ENCODE results near the gene MYH10. TPM values are rescaled to one million over a fixed set of nuclear protein-coding genes. Genes with fewer than 3 reads are reported as not detected.

The MYH10 gene
- total RNA-seq, 5 donors from 2014 or later (not counting 1 experiment from before 2014, with no cell fraction given), result 1.3 to 2.8 (median 2.1) TPM

DNA sequence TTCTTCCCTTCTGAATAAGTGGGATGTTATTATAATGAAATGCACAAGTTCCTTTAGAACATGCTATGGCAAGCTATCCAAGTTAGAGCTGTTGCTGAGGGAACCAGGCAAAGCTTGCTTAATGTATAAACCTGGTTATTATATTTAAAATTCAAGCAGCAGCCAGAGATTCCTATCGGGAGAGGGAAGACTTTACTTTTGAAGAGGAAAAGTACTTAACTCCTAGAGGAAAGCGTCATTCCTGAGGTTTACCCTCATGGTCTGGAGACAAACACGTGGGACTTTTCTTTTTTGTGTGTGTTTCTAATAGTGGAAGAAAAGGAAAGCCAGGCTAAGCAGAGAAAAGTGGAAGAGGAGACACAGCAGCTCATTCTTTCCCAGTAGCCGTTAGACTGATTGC is 39.9 kb upstream of the MYH10 start:
- H3K9me3 ChIP-seq, result no peaks in the 10 kb centered on the region

DNA sequence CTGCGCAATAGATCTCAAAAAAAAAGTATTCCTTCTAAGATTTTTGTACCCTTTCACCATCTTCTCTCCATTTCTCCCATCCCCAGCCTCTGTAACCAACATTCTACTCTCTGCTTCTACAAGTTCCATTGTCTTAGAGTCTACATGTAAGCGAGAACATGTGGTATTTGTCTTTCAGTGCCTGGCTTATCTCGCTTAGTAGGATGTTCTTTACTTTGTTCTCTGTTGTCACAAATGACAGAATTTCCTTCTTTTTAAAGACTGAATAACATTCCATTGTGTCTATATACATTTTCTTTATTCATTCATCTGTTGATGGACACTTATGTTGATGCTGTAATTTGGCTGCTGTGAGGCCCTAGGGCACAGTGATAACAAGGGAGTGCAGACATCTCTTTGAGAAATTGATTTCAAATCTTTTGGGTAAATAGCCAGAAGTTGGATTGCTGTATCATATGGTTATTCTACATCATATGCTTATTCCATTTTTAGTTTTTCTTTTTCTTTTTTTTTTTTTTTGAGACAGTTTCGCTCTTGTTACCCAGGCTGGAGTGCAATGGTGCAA is 37.7 kb upstream of the MYH10 start:
- Mint-ChIP-seq H3K27ac (no peak overlapping the region), H3K9me3 (no peaks in the 10 kb centered on the region), H3K36me3 (no peaks in the 10 kb centered on the region), H3K4me1 (no peaks in the 10 kb centered on the region), H3K4me3 (no peak overlapping the region), H3K27me3 (peaks cover 5 to 24% of the 10 kb centered on the region in 2 donors)
- ChIA-PET POLR2A (no interaction called here), CTCF (no interaction called here)
- Histone ChIP-seq H3K27me3 (replicated peaks in 1 of 2; ENCODE audit: control insufficient read depth in 2 of 2, extremely low read depth in 1 of 2, insufficient read depth in 2 of 2, low read length in 1 of 2) (peaks cover 0 to 4% of the 10 kb centered on the region in 2 experiments), H3K4me1 (ENCODE audit: control insufficient read depth in 1 of 2, extremely low read depth in 1 of 2, insufficient read depth in 2 of 2, low read length in 2 of 2) (no peaks in the 10 kb centered on the region), H3K27ac (ENCODE audit: low read length) (no peak overlapping the region), H3K9me3 (no peaks in the 10 kb centered on the region), H3K36me3 (ENCODE audit: control insufficient read depth in 2 of 2, extremely low read depth in 1 of 2, insufficient read depth in 1 of 2, low read length in 1 of 2) (no peaks in the 10 kb centered on the region), H3K4me3 (ENCODE audit: control insufficient read depth in 1 of 2, extremely low read depth in 1 of 2, low read length in 1 of 2) (no peak overlapping the region)
- DNase-seq (no peak), ATAC-seq (replicated peaks in 1 of 4) (no peak)
- WGBS (ENCODE audit: insufficient coverage), result no CpG with 5 or more reads among the region's 4 CpGs

More for the DNA sequence above, 39.9 kb upstream of the MYH10 start:
- peaks cover 0 to 3% of the 10 kb centered on the region in 2 experiments for H3K27me3 ChIP-seq (replicated peaks in 1 of 2; ENCODE audit: control insufficient read depth in 2 of 2, extremely low read depth in 1 of 2, insufficient read depth in 2 of 2, low read length in 1 of 2)
- H3K27ac ChIP-seq (ENCODE audit: low read length), result no peak overlapping the region
- no peak overlapping the region for H3K4me3 ChIP-seq (ENCODE audit: control insufficient read depth in 1 of 2, extremely low read depth in 1 of 2, low read length in 1 of 2)
- no peak overlapping the region for H3K27ac Mint-ChIP-seq
- no peaks in the 10 kb centered on the region for H3K36me3 ChIP-seq (ENCODE audit: control insufficient read depth in 2 of 2, extremely low read depth in 1 of 2, insufficient read depth in 1 of 2, low read length in 1 of 2)
- ATAC-seq (replicated peaks in 1 of 4), result no peak
- no peaks in the 10 kb centered on the region for H3K9me3 Mint-ChIP-seq
- DNase-seq, result no peak
- WGBS (ENCODE audit: insufficient coverage), result no CpG with 5 or more reads among the region's 4 CpGs
- ChIA-PET CTCF (no interaction called here), POLR2A (no interaction called here)
- H3K4me3 Mint-ChIP-seq, result no peak overlapping the region
- H3K36me3 Mint-ChIP-seq, result no peaks in the 10 kb centered on the region
- peaks cover 1 to 22% of the 10 kb centered on the region in 2 donors for H3K27me3 Mint-ChIP-seq
- H3K4me1 Mint-ChIP-seq, result no peaks in the 10 kb centered on the region
- H3K4me1 ChIP-seq (ENCODE audit: control insufficient read depth in 1 of 2, extremely low read depth in 1 of 2, insufficient read depth in 2 of 2, low read length in 2 of 2), result no peaks in the 10 kb centered on the region

GRCh38 chr17:8667421-8667820 is 36.9 kb upstream of the MYH10 start:
- Histone ChIP-seq H3K27me3 (replicated peaks in 1 of 2; ENCODE audit: control insufficient read depth in 2 of 2, extremely low read depth in 1 of 2, insufficient read depth in 2 of 2, low read length in 1 of 2) (peaks cover 0 to 8% of the 10 kb centered on the region in 2 experiments), H3K9me3 (no peaks in the 10 kb centered on the region), H3K27ac (ENCODE audit: low read length) (no peak overlapping the region), H3K4me3 (ENCODE audit: control insufficient read depth in 1 of 2, extremely low read depth in 1 of 2, low read length in 1 of 2) (no peak overlapping the region), H3K36me3 (ENCODE audit: control insufficient read depth in 2 of 2, extremely low read depth in 1 of 2, insufficient read depth in 1 of 2, low read length in 1 of 2) (no peaks in the 10 kb centered on the region), H3K4me1 (ENCODE audit: control insufficient read depth in 1 of 2, extremely low read depth in 1 of 2, insufficient read depth in 2 of 2, low read length in 2 of 2) (no peaks in the 10 kb centered on the region)
- Mint-ChIP-seq H3K9me3 (no peaks in the 10 kb centered on the region), H3K4me1 (no peaks in the 10 kb centered on the region), H3K36me3 (no peaks in the 10 kb centered on the region), H3K27ac (no peak overlapping the region), H3K4me3 (no peak overlapping the region), H3K27me3 (peaks cover 6 to 24% of the 10 kb centered on the region in 2 donors)
- DNase-seq (no peak), ATAC-seq (replicated peaks in 1 of 4) (no peak)
- no CpG with 5 or more reads among the region's 7 CpGs for WGBS (ENCODE audit: insufficient coverage)
- POLR2A ChIA-PET, result no interaction called here
- CTCF ChIA-PET, result no interaction called here

GRCh38 chr17:8665684-8666083 is 35.2 kb upstream of the MYH10 start:
- Mint-ChIP-seq H3K27ac (no peak overlapping the region), H3K9me3 (no peaks in the 10 kb centered on the region), H3K27me3 (peaks cover 17 to 18% of the 10 kb centered on the region in 2 donors), H3K4me1 (peaks cover 0 to 7% (median 0%) of the 10 kb centered on the region in 3 donors), H3K4me3 (no peak overlapping the region), H3K36me3 (no peaks in the 10 kb centered on the region)
- no peaks in the 10 kb centered on the region for H3K9me3 ChIP-seq
- H3K36me3 ChIP-seq (ENCODE audit: control insufficient read depth in 2 of 2, extremely low read depth in 1 of 2, insufficient read depth in 1 of 2, low read length in 1 of 2), result no peaks in the 10 kb centered on the region
- ChIA-PET POLR2A (no interaction called here), CTCF (interaction anchor here in 1 of 2 donors (0.5 kb wide), 1 partner anchor 88 kb away, joined by 3 read pairs; no protein-coding TSS in a partner anchor)
- H3K4me3 ChIP-seq (ENCODE audit: control insufficient read depth in 1 of 2, extremely low read depth in 1 of 2, low read length in 1 of 2), result no peak overlapping the region
- no peaks in the 10 kb centered on the region for H3K4me1 ChIP-seq (ENCODE audit: control insufficient read depth in 1 of 2, extremely low read depth in 1 of 2, insufficient read depth in 2 of 2, low read length in 2 of 2)
- WGBS (ENCODE audit: insufficient coverage), result no CpG with 5 or more reads among the region's 2 CpGs
- peaks cover 0 to 8% of the 10 kb centered on the region in 2 experiments for H3K27me3 ChIP-seq (replicated peaks in 1 of 2; ENCODE audit: control insufficient read depth in 2 of 2, extremely low read depth in 1 of 2, insufficient read depth in 2 of 2, low read length in 1 of 2)
- ATAC-seq (replicated peaks in 1 of 4) (no peak), DNase-seq (no peak)
- no peak overlapping the region for H3K27ac ChIP-seq (ENCODE audit: low read length)

DNA sequence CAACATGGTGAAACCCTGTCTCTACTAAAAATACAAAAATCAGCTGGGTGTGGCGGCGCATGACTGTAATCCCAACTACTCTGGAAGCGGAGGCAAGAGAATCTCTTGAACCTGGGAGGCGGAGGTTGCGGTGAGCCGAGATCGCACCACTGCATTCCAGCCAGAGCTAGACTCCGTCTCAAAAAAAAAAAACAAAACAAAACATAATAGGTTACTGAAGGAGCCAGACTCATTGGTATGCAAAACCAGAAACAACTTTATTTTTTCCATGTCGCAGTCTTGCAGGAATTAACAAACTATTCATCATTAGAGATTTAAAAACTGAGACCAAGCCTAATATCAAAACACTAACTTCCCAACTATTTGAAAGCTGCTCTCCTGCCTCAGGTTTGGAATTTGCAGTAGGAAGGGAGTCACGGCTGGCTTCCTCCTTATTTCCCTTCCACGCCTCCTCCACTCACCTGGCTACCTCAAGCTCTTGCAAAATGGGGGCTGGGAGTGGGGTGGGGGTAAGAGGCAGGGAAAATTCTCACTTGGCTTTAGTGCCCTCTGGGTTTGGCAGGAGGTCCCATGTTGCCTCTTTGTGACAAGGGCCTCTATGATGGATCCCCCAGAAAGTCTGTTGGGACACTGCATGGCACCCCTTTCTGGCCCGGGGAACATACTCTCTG is 34.1 kb upstream of the MYH10 start:
- no peaks in the 10 kb centered on the region for H3K36me3 ChIP-seq (ENCODE audit: control insufficient read depth in 2 of 2, extremely low read depth in 1 of 2, insufficient read depth in 1 of 2, low read length in 1 of 2)
- no peaks in the 10 kb centered on the region for H3K36me3 Mint-ChIP-seq
- POLR2A ChIA-PET, result no interaction called here
- H3K9me3 ChIP-seq, result no peaks in the 10 kb centered on the region
- no peaks in the 10 kb centered on the region for H3K9me3 Mint-ChIP-seq
- WGBS (ENCODE audit: insufficient coverage), result 92% methylated on average over 9 of the region's 12 CpGs
- H3K4me3 ChIP-seq (ENCODE audit: control insufficient read depth in 1 of 2, extremely low read depth in 1 of 2, low read length in 1 of 2), result no peak overlapping the region
- CTCF ChIA-PET, result interaction anchor here in 1 of 2 donors (0.6 kb wide), 1 partner anchor 11 kb away, joined by 3 read pairs; no protein-coding TSS in a partner anchor
- peaks cover 0 to 7% (median 0%) of the 10 kb centered on the region in 3 donors for H3K4me1 Mint-ChIP-seq
- ATAC-seq (replicated peaks in 1 of 4), result no peak
- no peak overlapping the region for H3K27ac Mint-ChIP-seq
- no peak for DNase-seq
- no peak overlapping the region for H3K4me3 Mint-ChIP-seq
- no peak overlapping the region for H3K27ac ChIP-seq (ENCODE audit: low read length)
- H3K27me3 Mint-ChIP-seq, result peaks cover 13 to 18% of the 10 kb centered on the region in 2 donors
- no peaks in the 10 kb centered on the region for H3K4me1 ChIP-seq (ENCODE audit: control insufficient read depth in 1 of 2, extremely low read depth in 1 of 2, insufficient read depth in 2 of 2, low read length in 2 of 2)
- peaks cover 0 to 8% of the 10 kb centered on the region in 2 experiments for H3K27me3 ChIP-seq (replicated peaks in 1 of 2; ENCODE audit: control insufficient read depth in 2 of 2, extremely low read depth in 1 of 2, insufficient read depth in 2 of 2, low read length in 1 of 2)

DNA sequence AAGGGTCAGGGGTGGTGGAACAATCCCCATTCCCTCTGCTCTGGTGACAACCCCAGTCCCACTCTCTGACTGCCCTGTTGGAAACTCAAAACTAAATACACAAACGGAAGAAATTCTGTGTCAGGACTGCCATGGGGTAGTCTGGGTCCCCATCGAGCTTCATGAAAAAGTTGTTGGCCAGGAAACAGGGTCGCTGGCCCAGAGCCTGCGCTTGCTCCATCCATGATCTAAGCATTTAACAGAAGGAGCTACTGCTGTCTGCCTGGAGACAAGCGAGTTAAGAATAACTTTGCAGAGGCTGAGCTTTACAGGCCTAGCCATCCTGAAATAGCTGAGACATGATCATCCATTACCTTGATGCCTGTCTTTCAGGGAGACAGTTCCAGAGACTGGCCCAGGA is 32.4 kb upstream of the MYH10 start:
- Histone ChIP-seq H3K9me3 (no peaks in the 10 kb centered on the region), H3K36me3 (ENCODE audit: control insufficient read depth in 2 of 2, extremely low read depth in 1 of 2, insufficient read depth in 1 of 2, low read length in 1 of 2) (no peaks in the 10 kb centered on the region), H3K27ac (ENCODE audit: low read length) (no peak overlapping the region), H3K4me1 (ENCODE audit: control insufficient read depth in 1 of 2, extremely low read depth in 1 of 2, insufficient read depth in 2 of 2, low read length in 2 of 2) (no peaks in the 10 kb centered on the region), H3K27me3 (replicated peaks in 1 of 2; ENCODE audit: control insufficient read depth in 2 of 2, extremely low read depth in 1 of 2, insufficient read depth in 2 of 2, low read length in 1 of 2) (peaks cover 0 to 10% of the 10 kb centered on the region in 2 experiments), H3K4me3 (ENCODE audit: control insufficient read depth in 1 of 2, extremely low read depth in 1 of 2, low read length in 1 of 2) (no peak overlapping the region)
- CTCF ChIA-PET, result no interaction called here
- Mint-ChIP-seq H3K4me1 (peaks cover 0 to 7% (median 0%) of the 10 kb centered on the region in 3 donors), H3K27me3 (peaks cover 13 to 18% of the 10 kb centered on the region in 2 donors), H3K36me3 (no peaks in the 10 kb centered on the region), H3K9me3 (no peaks in the 10 kb centered on the region), H3K27ac (no peak overlapping the region), H3K4me3 (no peak overlapping the region)
- POLR2A ChIA-PET, result no interaction called here
- ATAC-seq (replicated peaks in 1 of 4), result no peak
- no peak for DNase-seq
- WGBS (ENCODE audit: insufficient coverage), result 80% methylated on average over 5 of the region's 5 CpGs
